SK-N-SH treated with all-trans-retinoic acid at 6 μM for 48 hours (cell line): ENCODE results near the gene RPL28.

Experiments used
- ARNTL ChIP-seq: fragments of 450-650 bp; formaldehyde crosslinking; IDR thresholded peaks from 2 replicates; pipeline ENCODE4 v1.5.0; 2020; ENCODE audit warnings: low read depth, mild to moderate bottlenecking, moderate library complexity, borderline replicate concordance
- CSRNP3 ChIP-seq: fragments of 250-450 bp; sonication (Bioruptor Pico); IDR thresholded peaks from 2 replicates; pipeline ENCODE4 v1.5.1; 2021; ENCODE audit warnings: mild to moderate bottlenecking, moderate library complexity
- ESRRG ChIP-seq: fragments of 250-450 bp; sonication (Bioruptor Pico); IDR thresholded peaks from 2 replicates; pipeline ENCODE4 v1.6.1; 2021; ENCODE audit warnings: mild to moderate bottlenecking
- PPARA ChIP-seq: fragments of 250-450 bp; sonication (Bioruptor Pico); IDR thresholded peaks from 2 replicates; pipeline ENCODE4 v1.5.0; 2020; ENCODE audit warnings: mild to moderate bottlenecking, borderline replicate concordance
- RARB ChIP-seq: fragments of 250-450 bp; sonication (Bioruptor Pico); IDR thresholded peaks from 2 replicates; pipeline ENCODE4 v1.8.0; 2021; ENCODE audit warnings: mild to moderate bottlenecking, moderate library complexity
- TOX ChIP-seq: fragments of 250-450 bp; sonication (Bioruptor Pico); IDR thresholded peaks from 2 replicates; pipeline ENCODE4 v1.8.0; 2021; ENCODE audit warnings: mild to moderate bottlenecking, moderate library complexity, borderline replicate concordance
- ZFP3 ChIP-seq: fragments of 250-450 bp; sonication (Bioruptor Pico); IDR thresholded peaks from 2 replicates; pipeline ENCODE4 v1.5.0; 2020; ENCODE audit warnings: mild to moderate bottlenecking, moderate library complexity
- ZNF70 ChIP-seq: fragments of 450-650 bp; formaldehyde crosslinking; IDR thresholded peaks from 2 replicates; pipeline ENCODE4 v1.5.0; 2020; ENCODE audit warnings: mild to moderate bottlenecking, moderate library complexity

- TF ChIP-seq ARNTL (CRISPR knock-in tag), result no peak
- no peak for TF ChIP-seq TOX (CRISPR knock-in tag)
- no peak for TF ChIP-seq RARB
- no peak for TF ChIP-seq CSRNP3
- TF ChIP-seq ESRRG (CRISPR knock-in tag), result no peak
- no peak for TF ChIP-seq ZFP3 (CRISPR knock-in tag)
- no peak for TF ChIP-seq ZNF70
- no peak for TF ChIP-seq PPARA
Measured at GRCh38 chr19:55441692-55442321, 56.1 kb downstream of the RPL28 start.
